Skeletal muscle cell (primary cell): ENCODE results near the gene MIB1.
"Not testable (repeated sequence)": the region's sequence is repeated elsewhere in the genome, so short reads cannot be mapped to it uniquely, and the experiment has no call there.

Source experiments
- DNase-seq: peaks from one replicate; pipeline ENCODE4 v3.0.0-alpha.2; 2010; ENCODE audit warnings: low read depth
- H3K4me3 ChIP-seq: 2 replicates; pipeline ENCODE4 v1.5.1; 2011; ENCODE audit warnings: low read depth, mild to moderate bottlenecking, control low read depth, low read length, moderate library complexity

The MIB1 gene

DNA sequence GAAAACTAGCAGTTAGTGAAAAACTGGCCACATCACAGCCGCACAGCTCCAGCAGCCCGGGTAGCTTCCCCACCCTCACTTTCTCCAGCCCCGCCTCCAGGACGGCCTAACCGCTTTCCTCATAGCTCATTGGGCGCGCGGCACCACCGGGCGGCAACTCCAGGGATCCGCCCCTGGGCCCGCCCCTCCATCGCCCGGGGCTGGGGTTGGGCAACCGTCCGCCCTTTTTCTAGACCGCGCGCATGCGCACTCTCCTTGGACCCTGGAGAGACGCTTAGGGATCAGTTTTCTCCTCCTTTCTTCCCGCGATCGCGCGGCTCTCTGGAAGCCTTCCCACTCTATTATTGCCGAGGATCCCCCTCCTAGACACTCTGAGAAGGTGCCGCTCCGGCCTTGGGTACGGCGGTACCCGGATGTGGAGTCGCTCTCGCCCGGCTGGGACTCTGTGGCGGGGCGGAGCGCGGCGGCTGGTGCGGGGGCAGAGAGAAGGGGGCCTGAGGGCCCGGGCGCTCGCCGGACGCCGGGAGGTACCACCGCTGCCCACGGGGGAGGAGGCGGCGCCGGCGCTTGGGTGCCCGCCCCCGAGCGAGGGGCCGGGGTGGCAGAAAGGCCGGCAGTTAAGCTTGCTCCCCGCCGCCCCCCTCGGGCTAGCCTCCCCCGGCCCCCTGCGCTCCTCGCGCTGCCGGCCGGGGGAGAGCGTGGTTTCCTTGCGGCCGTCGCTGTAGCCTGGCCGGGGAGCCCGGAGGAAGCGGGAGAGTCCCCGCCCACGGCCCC, at the start of gene MIB1:
Gene MIB1, plus strand, starts transcription at position 255 of the 774 bp plus-strand sequence. CDS start 792 bp downstream, outside the sequence.
- peak; percentile 87 for DNase-seq
- peak within 1 kb of the TSS; percentile 93 for H3K4me3 ChIP-seq

DNA sequence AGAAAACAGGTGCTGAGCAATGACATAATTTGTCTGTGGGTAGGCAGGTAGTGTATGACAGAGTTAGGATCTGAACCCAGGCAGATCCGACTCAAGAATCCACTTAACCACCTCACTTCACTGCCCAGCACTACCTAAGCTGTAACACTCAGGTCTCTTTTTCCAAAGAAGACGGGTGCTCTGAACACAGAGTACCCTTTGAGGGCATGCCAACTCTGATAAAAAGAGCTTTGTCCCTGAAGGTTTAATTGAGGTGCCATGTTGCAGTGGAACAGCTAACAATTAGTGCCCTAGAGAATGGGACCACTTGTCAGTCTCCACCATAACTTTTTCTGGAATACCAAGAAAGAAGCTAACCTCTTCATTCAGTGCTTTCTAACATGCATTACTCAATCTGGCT, 47.3 kb upstream of the MIB1 start:
- no peak for DNase-seq
- H3K4me3 ChIP-seq, result no peak overlapping the region

- DNase-seq, result no peak
- H3K4me3 ChIP-seq, result no peak overlapping the region
Observed at GRCh38 chr18:21700528-21701075, 40.0 kb upstream of the MIB1 start.

GRCh38 chr18:21701621-21702020, 39.0 kb upstream of the MIB1 start:
- no peak for DNase-seq

GRCh38 chr18:21702602-21703001, 38.0 kb upstream of the MIB1 start:
- H3K4me3 ChIP-seq, result no peak overlapping the region
- no peak for DNase-seq

More at GRCh38 chr18:21701621-21702020, 39.0 kb upstream of the MIB1 start:
- H3K4me3 ChIP-seq, result no peak overlapping the region

DNA sequence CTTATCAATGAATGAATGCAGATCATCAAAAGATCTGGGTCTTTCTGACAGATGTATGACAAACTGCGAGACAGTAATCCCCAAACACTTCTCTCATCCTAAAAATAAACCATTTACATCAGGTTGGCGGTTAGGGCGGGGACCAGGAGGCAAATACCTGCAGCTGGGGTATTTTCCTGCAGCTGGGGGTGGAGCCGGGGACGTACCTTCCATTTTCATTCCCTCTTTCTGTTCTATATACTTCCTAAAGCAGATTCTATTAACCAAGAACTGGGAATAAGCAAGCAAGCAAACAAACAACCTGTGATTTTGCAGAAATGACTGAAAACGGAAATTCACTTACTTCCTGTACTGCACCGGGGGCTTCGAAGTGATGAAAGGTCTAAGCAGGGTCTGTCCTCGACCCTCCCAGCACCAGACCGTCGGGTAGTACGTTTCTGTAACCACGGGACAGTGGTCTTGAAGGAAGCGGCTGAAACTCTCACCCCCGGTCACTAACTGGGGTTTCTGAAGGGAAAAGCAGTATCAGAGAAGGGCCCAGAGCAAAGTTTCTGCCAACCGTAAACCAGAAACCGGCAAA, 37.3 kb upstream of the MIB1 start:
- peak overlapping the region; percentile 86 for H3K4me3 ChIP-seq
- DNase-seq, result no peak

DNA sequence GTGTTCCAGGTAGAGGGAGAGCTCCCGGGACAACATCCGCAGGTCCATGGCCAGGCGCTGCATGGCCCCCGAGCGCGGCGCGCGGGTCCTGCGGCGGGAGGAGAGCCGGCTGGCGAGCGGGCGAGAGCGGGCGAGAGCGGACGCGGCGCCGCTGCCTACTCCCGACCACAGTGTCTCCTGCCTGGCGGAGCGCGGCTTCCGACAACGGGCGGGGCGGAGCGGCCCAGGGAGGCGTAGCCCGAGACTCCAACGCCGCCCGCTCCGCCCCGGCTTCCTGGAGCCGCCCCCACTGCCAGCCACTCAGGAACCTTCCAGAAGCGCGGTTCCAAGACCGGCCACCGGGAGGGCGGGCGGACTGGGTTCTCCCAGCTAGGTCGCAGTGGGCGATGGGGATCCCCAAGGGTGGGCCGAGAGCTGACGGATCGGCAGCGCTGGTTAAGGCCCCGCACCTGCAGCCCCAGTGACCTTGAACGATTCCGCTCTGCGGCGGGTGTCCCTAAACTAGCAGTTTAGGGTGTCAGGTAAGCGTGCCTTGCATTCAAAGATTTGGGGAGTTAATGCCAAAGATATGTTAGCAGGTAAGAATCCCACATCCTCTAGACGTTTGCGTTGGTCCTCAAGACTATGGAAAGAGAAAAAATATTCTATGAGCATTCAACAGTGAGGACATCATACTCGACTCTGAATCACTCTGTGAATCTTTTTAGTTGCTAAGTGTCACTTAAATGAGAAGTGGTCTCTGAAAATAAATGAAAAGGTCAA, 35.8 kb upstream of the MIB1 start, which contains the start of gene ABHD3:
Gene ABHD3, minus strand, starts transcription at position 172 of the 762 bp plus-strand sequence. Its CDS starts 109 bp downstream, at position 63.
- peak; percentile 66 for DNase-seq
- H3K4me3 ChIP-seq, result peak within 1 kb of the TSS; percentile 86

- no peak overlapping the region for H3K4me3 ChIP-seq
- no peak for DNase-seq
Observed at GRCh38 chr18:21706386-21706865, 34.2 kb upstream of the MIB1 start.

- DNase-seq, result not testable (repeated sequence)
Observed at GRCh38 chr18:21707130-21707529, 33.5 kb upstream of the MIB1 start.

GRCh38 chr18:21714474-21714873, 26.1 kb upstream of the MIB1 start:
- H3K4me3 ChIP-seq, result no peak overlapping the region
- no peak for DNase-seq

More at GRCh38 chr18:21707130-21707529, 33.5 kb upstream of the MIB1 start:
- not testable (repeated sequence) for H3K4me3 ChIP-seq

- H3K4me3 ChIP-seq, result no peak overlapping the region
- DNase-seq, result no peak
Observed at GRCh38 chr18:21722687-21723086, 17.9 kb upstream of the MIB1 start.

DNA sequence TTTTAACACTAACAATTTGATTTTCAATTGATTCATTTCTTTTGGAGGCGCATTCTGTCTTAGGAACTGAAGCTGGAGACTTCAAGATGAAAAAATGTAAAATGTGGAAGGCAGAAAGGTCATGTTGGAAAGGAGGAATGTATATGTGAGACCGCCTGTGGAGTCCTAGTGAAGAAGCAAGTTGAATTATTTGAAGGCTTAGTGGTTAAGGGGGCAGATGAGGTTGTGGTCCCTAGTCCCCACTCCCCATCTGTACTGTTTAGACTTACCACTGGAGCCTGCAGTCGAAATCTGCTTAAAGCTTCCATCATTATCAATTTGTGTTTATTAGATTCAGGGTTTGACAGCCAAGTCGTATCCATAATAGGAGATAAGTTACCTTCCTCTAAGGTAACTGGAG, 15.4 kb upstream of the MIB1 start:
- DNase-seq, result no peak
- no peak overlapping the region for H3K4me3 ChIP-seq

DNA sequence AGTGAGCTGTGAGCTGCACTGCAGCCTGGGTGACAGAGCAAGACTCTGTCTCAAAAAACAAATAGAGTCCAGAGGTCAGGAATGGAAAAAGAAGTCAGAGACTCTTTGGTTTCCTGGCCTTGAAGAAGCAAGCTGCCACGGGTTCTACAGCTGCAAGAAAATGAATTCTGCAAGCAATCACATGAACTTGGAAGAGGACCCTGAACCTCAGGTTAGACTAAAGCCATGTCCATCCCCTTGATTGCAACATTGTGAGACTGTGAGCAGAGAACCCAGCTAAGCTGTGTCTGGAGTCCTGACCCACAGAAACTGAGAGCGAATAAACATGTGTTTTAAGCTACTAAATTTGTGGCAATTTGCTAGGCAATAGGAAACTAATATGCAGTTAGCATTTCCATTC, 12.9 kb upstream of the MIB1 start:
- no peak for DNase-seq
- no peak overlapping the region for H3K4me3 ChIP-seq

DNA sequence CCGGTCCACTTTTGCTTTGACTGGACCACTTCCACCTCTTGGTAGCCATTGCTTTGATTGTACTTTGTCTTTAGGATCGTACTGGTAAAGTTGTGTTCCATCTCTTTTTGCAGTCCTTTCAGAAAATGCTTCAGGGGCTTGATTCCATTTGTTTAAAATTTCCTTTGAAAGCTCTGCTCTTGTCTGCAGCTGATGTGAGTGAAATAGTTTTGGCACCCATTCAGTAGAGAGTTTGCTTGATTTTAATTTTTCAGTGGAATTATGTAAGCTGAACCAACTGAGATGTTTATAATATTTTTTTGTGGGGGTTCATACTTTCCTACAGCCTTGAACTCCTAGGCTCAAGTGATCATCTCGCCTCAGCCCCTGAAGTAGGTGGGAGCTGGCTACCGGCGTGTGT, 7.6 kb upstream of the MIB1 start:
- DNase-seq, result no peak
- no peak overlapping the region for H3K4me3 ChIP-seq

DNA sequence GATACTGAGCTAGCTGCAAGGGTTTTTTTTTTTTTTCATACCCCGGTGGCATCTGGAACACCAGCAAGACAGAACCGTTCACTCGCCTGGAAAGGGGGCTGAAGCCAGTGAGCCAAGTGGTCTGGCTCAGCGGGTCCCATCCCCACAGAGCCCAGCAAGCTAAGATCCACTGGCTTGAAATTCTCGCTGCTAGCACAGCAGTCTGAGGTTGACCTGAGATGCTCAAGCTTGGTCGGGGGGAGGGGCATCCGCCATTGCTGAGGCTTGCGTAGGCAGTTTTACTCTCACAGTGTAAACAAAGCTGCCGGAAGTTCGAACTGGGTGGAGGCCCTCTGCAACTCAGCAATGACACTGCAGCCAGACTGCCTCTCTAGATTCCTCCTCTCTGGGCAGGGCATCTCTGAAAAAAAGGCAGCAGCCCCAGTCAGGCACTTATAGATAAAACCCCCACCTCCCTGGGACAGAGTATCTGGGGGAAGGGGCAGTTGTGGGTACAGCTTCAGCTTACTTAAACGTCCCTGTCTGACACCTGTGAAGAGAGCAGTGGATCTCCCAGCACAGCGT, 5.1 kb upstream of the MIB1 start:
- no peak overlapping the region for H3K4me3 ChIP-seq
- DNase-seq, result no peak

DNA sequence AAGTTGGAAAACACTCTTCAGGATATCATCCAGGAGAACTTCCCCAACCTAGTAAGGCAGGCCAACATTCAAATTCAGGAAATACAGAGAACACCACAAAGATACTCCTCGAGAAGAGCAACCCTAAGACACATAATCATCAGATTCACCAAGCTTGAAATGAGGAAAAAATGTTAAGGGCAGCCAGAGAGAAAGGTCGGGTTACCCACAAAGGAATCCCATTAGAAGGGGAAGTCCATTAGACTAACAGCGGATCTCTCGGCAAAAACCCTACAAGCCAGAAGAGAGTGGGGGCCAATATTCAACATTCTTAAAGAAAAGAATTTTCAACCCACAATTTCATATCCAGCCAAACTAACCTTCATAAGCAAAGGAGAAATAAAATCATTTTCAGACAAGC, 3.7 kb upstream of the MIB1 start:
- not testable (repeated sequence) for H3K4me3 ChIP-seq, DNase-seq

DNA sequence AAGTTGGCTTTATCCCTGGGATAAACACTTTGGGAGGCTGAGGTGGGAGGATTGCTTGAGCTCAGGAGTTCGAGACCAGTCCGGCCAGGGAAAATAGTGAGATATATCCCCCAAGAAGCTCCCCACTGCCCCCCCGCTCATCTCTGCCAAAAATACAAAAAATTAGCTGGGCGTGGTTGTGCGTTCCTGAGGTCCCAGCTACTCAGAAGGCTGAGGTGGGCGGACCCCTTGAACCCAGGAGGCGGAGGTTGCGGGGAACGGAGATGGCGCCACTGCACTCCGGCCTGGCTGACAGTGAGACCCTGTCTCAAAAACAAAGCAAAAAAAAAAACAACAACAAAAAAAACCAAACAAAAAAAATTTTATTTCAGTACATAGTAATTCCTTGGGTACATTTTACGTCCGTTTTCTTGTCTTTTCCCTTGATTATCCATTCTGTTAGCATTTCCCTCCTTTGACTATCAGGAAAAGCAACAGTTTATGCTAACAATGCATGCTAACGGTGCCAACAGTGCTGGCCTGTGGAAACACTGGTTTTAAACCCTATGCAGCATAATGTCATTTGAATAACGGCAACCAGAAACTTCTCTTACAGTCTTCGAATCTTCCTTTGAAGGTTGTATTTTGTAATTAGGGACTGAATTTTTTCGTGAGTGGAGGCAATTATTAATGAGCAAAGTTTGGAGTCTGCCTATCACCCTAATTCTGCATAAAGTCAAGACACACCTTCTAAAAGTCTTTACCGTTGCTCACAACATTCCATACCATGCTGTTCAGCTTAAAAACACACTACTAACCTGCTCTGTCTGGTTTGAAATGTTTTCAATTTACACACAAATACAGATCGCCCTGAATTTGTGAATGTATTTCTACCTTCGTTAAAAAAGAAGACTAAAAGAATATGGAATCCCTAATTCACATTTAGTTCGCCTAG, 721 bp upstream of the MIB1 start:
- DNase-seq, result no peak
- peak overlapping the region; percentile 93 for H3K4me3 ChIP-seq

DNA sequence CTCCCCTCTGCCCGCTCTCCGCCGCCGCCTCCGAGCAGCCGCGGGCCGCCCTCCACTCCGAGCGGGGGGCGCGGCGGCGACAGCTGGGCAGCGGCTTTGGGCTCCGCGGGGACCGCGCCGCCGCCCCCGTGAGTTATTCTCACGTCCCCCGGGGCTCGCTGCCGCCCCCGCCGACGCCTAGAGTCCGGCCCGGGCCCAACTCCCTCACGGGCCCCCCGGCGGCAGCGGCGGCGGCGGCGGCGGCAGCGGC, 645 bp downstream of the MIB1 start:
- no peak for DNase-seq
- H3K4me3 ChIP-seq, result peak overlapping the region; percentile 93
